Measurements from ENCODE around the gene EHD1. TPM values are rescaled to one million over a fixed set of nuclear protein-coding genes. Genes with fewer than 3 reads are reported as not detected.

Gene EHD1
- total and polyA plus RNA-seq, 9 of the 15 experiments (the other 6 are each of a cell fraction or from before 2014, with no cell fraction given), result 0.46 to 65.0 (median 16.4) TPM

DNA sequence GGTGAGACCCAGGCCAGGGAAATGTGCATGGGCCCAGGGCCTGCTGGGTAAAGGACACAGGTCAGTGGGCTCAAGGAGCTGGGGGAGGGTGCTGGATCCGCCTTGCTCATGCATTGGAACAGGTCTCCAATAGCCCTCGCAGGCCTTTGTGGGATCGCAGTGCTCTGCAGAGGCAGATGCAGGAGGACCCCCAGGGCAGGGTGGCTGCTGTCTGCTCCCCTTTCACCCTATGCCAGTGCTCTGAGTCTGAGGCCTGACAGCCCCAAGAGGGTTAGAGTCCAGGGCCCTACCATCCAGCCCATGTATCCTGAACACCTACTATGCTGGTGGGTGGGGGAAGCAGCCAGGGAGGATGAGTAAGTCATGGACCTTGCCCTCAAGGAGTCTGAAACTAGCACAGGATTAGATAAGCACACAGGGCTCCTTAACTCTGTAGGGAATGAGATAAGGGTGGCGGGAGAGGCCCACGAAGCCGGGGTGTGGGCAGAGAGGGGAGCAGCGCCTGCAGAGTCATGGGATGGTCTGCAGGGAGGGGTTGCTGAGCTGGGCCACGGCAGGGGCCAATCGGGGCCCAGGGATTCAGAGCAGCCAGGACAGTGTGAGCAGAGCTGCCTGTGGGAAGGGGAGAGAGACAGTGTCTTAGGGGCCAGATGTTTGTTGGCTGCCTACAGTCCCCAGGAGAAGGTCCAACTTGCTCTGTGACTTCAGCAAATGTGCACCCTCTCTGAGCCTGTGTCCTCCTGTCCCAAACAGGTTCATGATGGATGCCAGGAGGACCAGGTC is 10.5 kb upstream of the EHD1 start (continued):
- TF ChIP-seq, protein P1, sequence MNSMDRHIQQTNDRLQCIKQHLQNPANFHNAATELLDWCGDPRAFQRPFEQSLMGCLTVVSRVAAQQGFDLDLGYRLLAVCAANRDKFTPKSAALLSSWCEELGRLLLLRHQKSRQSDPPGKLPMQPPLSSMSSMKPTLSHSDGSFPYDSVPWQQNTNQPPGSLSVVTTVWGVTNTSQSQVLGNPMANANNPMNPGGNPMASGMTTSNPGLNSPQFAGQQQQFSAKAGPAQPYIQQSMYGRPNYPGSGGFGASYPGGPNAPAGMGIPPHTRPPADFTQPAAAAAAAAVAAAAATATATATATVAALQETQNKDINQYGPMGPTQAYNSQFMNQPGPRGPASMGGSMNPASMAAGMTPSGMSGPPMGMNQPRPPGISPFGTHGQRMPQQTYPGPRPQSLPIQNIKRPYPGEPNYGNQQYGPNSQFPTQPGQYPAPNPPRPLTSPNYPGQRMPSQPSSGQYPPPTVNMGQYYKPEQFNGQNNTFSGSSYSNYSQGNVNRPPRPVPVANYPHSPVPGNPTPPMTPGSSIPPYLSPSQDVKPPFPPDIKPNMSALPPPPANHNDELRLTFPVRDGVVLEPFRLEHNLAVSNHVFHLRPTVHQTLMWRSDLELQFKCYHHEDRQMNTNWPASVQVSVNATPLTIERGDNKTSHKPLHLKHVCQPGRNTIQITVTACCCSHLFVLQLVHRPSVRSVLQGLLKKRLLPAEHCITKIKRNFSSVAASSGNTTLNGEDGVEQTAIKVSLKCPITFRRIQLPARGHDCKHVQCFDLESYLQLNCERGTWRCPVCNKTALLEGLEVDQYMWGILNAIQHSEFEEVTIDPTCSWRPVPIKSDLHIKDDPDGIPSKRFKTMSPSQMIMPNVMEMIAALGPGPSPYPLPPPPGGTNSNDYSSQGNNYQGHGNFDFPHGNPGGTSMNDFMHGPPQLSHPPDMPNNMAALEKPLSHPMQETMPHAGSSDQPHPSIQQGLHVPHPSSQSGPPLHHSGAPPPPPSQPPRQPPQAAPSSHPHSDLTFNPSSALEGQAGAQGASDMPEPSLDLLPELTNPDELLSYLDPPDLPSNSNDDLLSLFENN (IDR thresholded peaks at IDR 0.05; ENCODE audit: low read depth in 2 of 2, low read length in 2 of 2), result peak in 1 of 2 experiments; percentile 90; a peak in 2 of 4 replicates
- TF ChIP-seq STAG1 (CRISPR knock-in tag; IDR thresholded peaks at IDR 0.05; ENCODE audit: borderline replicate concordance) (no peak), GABPB2 (CRISPR knock-in tag; conservative IDR thresholded peaks at IDR 0.05) (no peak), ZNF263 (CRISPR knock-in tag; IDR thresholded peaks at IDR 0.05; ENCODE audit: borderline replicate concordance) (peak; percentile 72; the same call in 1 of the 2 replicates), KLF1 (tag; IDR thresholded peaks at IDR 0.05) (no peak), ZNF197 (CRISPR knock-in tag; IDR thresholded peaks at IDR 0.05; ENCODE audit: low read depth) (no peak), TBL1XR1 (IDR thresholded peaks at IDR 0.05; ENCODE audit: low read length in 2 of 2) (peak; percentile 52 to 91; a peak in 3 of 4 replicates)
- TF ChIP-seq, protein P2, sequence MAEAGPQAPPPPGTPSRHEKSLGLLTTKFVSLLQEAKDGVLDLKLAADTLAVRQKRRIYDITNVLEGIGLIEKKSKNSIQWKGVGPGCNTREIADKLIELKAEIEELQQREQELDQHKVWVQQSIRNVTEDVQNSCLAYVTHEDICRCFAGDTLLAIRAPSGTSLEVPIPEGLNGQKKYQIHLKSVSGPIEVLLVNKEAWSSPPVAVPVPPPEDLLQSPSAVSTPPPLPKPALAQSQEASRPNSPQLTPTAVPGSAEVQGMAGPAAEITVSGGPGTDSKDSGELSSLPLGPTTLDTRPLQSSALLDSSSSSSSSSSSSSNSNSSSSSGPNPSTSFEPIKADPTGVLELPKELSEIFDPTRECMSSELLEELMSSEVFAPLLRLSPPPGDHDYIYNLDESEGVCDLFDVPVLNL (CRISPR knock-in tag; IDR thresholded peaks at IDR 0.05; ENCODE audit: low read depth), result peak; percentile 70

Data from K562 (cell line).